OCI-LY1 (cell line): ENCODE results near the gene CTBP2.

Experiments
- H2AFZ ChIP-seq: fragments of 200-600 bp; sonication (generic), shearing (Covaris generic); 2 replicates; pipeline ENCODE4 v1.6.0; 2014; ENCODE audit warnings: antibody characterized with exemption, mild to moderate bottlenecking, low read length
- H3F3A ChIP-seq: fragments of 200-600 bp; sonication (generic), shearing (Covaris generic); 2 replicates; pipeline ENCODE4 v1.6.0; 2014; ENCODE audit warnings: mild to moderate bottlenecking, antibody characterized with exemption, low read length, moderate library complexity; ENCODE audit not compliant: insufficient read depth
- H3K27ac ChIP-seq: fragments of 200-600 bp; sonication (generic); 2 replicates; pipeline ENCODE4 v1.5.1; 2014; ENCODE audit warnings: low read length, mixed run types, mild to moderate bottlenecking, low read depth; ENCODE audit not compliant: poor library complexity, severe bottlenecking
- H3K27me3 ChIP-seq: fragments of 200-600 bp; sonication (generic); 2 replicates; pipeline ENCODE4 v1.6.0; 2014; ENCODE audit warnings: antibody characterized with exemption, mild to moderate bottlenecking, low read length, moderate library complexity; ENCODE audit not compliant: insufficient read depth
- H3K36me3 ChIP-seq: fragments of 200-600 bp; sonication (generic); 2 replicates; pipeline ENCODE4 v1.6.1; 2014; ENCODE audit warnings: mild to moderate bottlenecking, antibody characterized with exemption, low read length, moderate library complexity, mixed read lengths; ENCODE audit not compliant: insufficient read depth
- H3K4me1 ChIP-seq: fragments of 200-600 bp; sonication (generic); 2 replicates; pipeline ENCODE4 v1.5.1; 2014; ENCODE audit warnings: mild to moderate bottlenecking, low read length, moderate library complexity; ENCODE audit not compliant: insufficient read depth, severe bottlenecking
- H3K4me2 ChIP-seq: fragments of 200-600 bp; sonication (generic), shearing (Covaris generic); 2 replicates; pipeline ENCODE4 v1.6.1; 2014; ENCODE audit warnings: low read length
- H3K4me3 ChIP-seq: fragments of 200-600 bp; sonication (generic); 2 replicates; pipeline ENCODE4 v1.5.1; 2014; ENCODE audit warnings: low read length, low read depth, mild to moderate bottlenecking, mixed read lengths; ENCODE audit not compliant: poor library complexity, severe bottlenecking
- H3K79me2 ChIP-seq: fragments of 200-600 bp; shearing (Covaris generic); 2 replicates; pipeline ENCODE4 v1.6.1; 2016; ENCODE audit warnings: mixed run types, low read length, mixed read lengths; ENCODE audit not compliant: insufficient read depth
- H3K9ac ChIP-seq: fragments of 200-600 bp; sonication (generic), shearing (Covaris generic); 2 replicates; pipeline ENCODE4 v1.6.1; 2014; ENCODE audit warnings: mild to moderate bottlenecking, low read length, mixed read lengths
- H3K9me2 ChIP-seq: fragments of 200-600 bp; sonication (generic), shearing (Covaris generic); 2 replicates; pipeline ENCODE4 v1.6.1; 2014; ENCODE audit warnings: low read depth, mild to moderate bottlenecking, low read length, mixed read lengths
- H3K9me3 ChIP-seq: fragments of 200-600 bp; shearing (Covaris generic); 2 replicates; pipeline ENCODE4 v1.6.1; 2014; ENCODE audit warnings: low read length, mixed read lengths
- H4K20me1 ChIP-seq: fragments of 200-600 bp; sonication (generic), shearing (Covaris generic); 2 replicates; pipeline ENCODE4 v1.6.0; 2016; ENCODE audit warnings: mild to moderate bottlenecking, low read length; ENCODE audit not compliant: insufficient read depth
- CTCF ChIP-seq: fragments of 200-600 bp; sonication (generic), shearing (Covaris generic); IDR thresholded peaks from 2 replicates; pipeline ENCODE4 v1.5.1; 2017; ENCODE audit warnings: mild to moderate bottlenecking, antibody characterized with exemption, low read length, moderate library complexity, mixed read lengths
- EZH2 ChIP-seq: fragments of 200-600 bp; sonication (generic), shearing (Covaris generic); IDR thresholded peaks from 2 replicates; pipeline ENCODE4 v1.8.0; 2017; ENCODE audit warnings: borderline replicate concordance, mixed run types, mild to moderate bottlenecking, antibody characterized with exemption, low read length, moderate library complexity, mixed read lengths

The CTBP2 gene

GRCh38 chr10:125118011-125118611, 42.3 kb downstream of the CTBP2 start:
- no peak overlapping the region for H3K4me2 ChIP-seq
- H3K9me2 ChIP-seq: no peaks in the 10 kb centered on the region
- H4K20me1 ChIP-seq: no peaks in the 10 kb centered on the region
- no peaks in the 10 kb centered on the region for H3K4me1 ChIP-seq
- TF ChIP-seq CTCF (no peak), EZH2 (no peak)
- no peak overlapping the region for H3K9ac ChIP-seq
- H3K36me3 ChIP-seq: no peaks in the 10 kb centered on the region
- H3K79me2 ChIP-seq: no peaks in the 10 kb centered on the region
- H3K9me3 ChIP-seq: no peaks in the 10 kb centered on the region
- H3K27me3 ChIP-seq: 0 out of 2 replicates have a peak, but pooled peaks cover 3% of the 10 kb centered on the region
- H3K27ac ChIP-seq: no peak overlapping the region
- H3F3A ChIP-seq: no peaks in the 10 kb centered on the region
- no peak overlapping the region for H3K4me3 ChIP-seq
- H2AFZ ChIP-seq: no peak overlapping the region

- no peaks in the 10 kb centered on the region for H3K4me1 ChIP-seq
- no peaks in the 10 kb centered on the region for H4K20me1 ChIP-seq
- no peak overlapping the region for H3K27ac ChIP-seq
- no peak overlapping the region for H3K9ac ChIP-seq
- 0 out of 2 replicates have a peak, but pooled peaks cover 3% of the 10 kb centered on the region for H3K27me3 ChIP-seq
- H3K36me3 ChIP-seq: no peaks in the 10 kb centered on the region
- no peak overlapping the region for H2AFZ ChIP-seq
- H3F3A ChIP-seq: no peaks in the 10 kb centered on the region
- no peak for TF ChIP-seq EZH2
- TF ChIP-seq CTCF: no peak
- no peak overlapping the region for H3K4me3 ChIP-seq
- H3K9me3 ChIP-seq: no peaks in the 10 kb centered on the region
- no peaks in the 10 kb centered on the region for H3K79me2 ChIP-seq
- no peaks in the 10 kb centered on the region for H3K9me2 ChIP-seq
- H3K4me2 ChIP-seq: no peak overlapping the region
Measured at GRCh38 chr10:125116652-125117310, 43.6 kb downstream of the CTBP2 start.

- H3K4me3 ChIP-seq: no peak overlapping the region
- TF ChIP-seq CTCF (no peak), EZH2 (no peak)
- H3K9me3 ChIP-seq: no peaks in the 10 kb centered on the region
- no peaks in the 10 kb centered on the region for H3K36me3 ChIP-seq
- no peaks in the 10 kb centered on the region for H3K9me2 ChIP-seq
- no peaks in the 10 kb centered on the region for H4K20me1 ChIP-seq
- H2AFZ ChIP-seq: no peak overlapping the region
- H3F3A ChIP-seq: no peaks in the 10 kb centered on the region
- no peak overlapping the region for H3K9ac ChIP-seq
- H3K27me3 ChIP-seq: 0 out of 2 replicates have a peak, but pooled peaks cover 3% of the 10 kb centered on the region
- no peak overlapping the region for H3K4me2 ChIP-seq
- H3K27ac ChIP-seq: no peak overlapping the region
- H3K79me2 ChIP-seq: no peaks in the 10 kb centered on the region
- no peaks in the 10 kb centered on the region for H3K4me1 ChIP-seq
Measured at GRCh38 chr10:125116041-125116649, 44.2 kb downstream of the CTBP2 start.
